ENCODE results near the gene IFI30.

Gene IFI30

GRCh38 chr19:18173572-18174288, at the start of gene IFI30:
IFI30 (plus strand) TSS chr19:18173813; CDS start chr19:18173842, 29 bp downstream.
- DNase-seq (ENCODE audit: low spot score): no peak

- DNase-seq (ENCODE audit: low spot score): peak; percentile 85
Observed at GRCh38 chr19:18123819-18124218, 49.8 kb upstream of the IFI30 start.

- DNase-seq (ENCODE audit: low spot score): no peak
Observed at GRCh38 chr19:18126097-18126496, 47.5 kb upstream of the IFI30 start.

DNA sequence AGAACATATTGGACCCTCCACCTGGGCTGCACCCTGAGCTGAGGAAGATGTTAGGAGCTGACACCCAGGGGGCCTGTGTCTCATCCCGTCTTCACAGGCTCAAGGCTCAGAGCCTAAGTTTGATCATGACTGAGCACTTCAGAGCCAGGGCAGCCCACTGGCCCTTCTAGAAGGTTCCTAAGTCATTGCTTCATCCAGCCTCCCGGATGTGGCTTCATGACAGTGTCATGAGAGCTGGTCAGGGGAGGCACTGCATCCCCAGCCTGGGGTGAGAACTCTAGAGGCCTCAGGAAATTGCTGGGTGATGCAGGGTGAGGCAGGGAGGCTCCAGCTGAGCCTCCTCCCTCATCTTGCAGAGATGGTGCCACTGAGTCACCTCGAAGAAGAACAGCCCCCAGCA, 45.6 kb upstream of the IFI30 start:
- DNase-seq (ENCODE audit: low spot score): no peak

DNA sequence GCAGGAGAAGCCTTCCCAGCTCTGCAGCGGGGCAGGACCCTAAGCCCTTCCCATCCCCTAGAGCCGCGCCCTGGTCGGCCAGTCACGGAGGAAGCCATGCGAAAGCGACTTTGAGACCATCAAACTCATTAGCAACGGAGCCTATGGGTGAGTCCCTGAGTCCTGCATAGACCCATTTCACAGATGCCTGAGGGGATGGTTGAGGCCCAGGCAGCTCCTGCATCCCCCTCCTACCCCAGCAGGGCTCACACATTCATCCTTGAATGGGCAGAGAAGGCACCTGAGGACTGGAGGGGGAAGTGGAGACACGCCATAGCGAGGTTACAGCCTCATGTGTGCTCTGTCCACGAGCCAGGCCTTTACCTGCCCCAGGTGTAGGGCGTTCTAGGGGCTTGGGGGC, 44.8 kb upstream of the IFI30 start:
- no peak for DNase-seq (ENCODE audit: low spot score)

DNA sequence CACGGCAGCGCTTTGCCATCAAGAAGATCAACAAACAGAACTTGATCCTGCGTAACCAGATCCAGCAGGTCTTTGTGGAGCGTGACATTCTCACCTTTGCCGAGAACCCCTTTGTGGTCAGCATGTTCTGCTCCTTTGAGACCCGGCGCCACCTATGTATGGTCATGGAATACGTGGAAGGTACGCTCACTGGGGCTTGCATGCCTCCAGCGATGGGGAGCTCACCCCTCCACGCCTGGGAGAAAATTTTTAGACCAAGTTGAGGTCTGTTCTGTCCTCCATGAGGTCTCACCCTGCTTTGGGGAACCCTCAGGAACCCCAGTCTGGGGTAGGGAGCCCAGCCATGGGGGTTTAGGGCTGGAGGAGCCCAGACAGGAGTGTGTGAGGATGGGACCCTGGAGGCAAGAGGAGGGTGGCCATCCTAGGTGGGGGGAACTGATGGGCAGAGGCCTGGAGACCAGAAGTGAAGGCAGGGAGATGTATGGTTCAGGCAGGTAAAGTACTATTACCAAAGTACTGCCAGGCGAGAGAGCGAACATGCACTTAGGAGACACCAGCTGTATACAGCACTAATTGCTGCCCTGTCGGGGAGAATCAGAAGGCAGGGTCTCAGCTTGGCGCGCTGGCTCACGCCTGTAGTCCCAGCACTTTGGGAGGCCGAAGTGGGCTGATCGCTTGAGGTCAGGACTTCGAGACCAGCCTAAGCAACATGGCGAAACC, 42.9 kb upstream of the IFI30 start:
- no peak for DNase-seq (ENCODE audit: low spot score)

DNA sequence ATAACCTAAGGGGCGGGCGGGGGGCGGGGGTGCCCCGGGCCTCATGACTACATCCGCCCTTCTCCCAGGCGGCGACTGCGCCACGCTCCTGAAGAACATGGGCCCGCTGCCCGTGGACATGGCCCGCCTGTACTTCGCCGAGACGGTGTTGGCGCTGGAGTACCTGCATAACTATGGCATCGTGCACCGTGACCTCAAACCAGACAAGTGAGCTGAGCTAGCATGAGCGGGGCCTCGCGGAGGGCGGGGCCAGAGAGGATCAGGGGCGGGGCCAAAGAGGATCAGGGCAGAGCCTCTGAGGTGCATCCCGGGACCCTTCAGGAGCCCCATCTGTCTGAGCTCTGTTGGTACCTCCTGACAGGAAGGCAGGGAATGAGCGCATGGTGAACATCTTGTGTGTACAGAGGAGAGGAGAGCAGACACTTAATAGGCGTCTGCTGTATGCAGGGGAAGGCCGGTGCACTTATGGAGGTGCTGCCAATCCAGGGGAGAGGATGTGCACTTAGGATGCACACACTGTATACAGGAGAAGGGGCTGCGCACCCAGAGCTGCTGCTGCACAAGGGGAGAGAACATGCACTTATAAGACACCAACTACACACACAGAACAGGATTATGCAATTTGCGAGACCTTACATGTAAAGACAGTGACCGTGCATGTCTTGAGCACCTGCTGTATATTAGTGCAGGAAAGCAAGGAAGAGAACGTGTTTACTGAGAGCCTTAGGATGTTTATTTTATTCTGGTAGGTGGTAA, 41.6 kb upstream of the IFI30 start:
- no peak for DNase-seq (ENCODE audit: low spot score)

DNA sequence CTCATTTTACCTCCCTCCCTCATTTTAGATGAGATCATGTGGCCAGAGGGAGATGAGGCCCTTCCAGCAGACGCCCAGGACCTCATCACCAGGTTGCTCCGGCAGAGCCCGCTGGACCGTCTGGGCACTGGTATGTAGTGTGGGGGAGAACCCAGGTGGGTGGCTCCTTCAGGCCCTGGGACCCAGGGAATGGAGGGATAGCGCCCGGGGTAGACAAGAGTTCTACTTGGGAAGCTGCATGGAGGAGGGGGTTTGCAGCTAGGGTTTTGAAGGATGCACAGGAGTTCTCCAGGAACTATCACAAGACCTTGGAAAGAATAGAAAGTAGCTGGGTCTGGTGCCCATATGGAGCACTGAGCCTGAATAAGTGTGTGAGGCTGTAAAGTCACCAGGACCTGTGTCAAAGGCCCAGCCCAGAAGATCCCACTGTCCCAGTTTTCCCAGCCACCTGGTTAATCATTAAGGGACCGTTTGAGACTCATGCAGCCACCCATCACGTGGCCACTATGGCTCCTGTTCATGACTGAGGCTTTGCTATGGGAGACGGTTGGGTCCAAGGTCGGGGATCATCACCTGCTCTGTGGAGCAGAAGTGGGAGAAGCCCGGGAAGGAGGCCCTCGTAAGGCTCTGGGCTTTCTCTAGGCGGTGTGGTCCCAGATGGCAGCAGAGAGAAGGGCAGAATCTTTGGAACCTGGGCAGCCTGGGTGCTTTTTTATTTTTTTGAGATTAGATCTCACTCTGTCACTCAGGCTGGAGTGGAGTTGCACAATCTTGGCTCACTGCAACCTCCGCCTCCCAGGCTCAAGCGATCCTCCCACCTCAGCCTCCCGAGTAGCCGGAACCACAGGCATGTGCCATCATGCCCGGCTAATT, 37.7 kb upstream of the IFI30 start:
- DNase-seq (ENCODE audit: low spot score): no peak

GRCh38 chr19:18137242-18137641, 36.4 kb upstream of the IFI30 start:
- no peak for DNase-seq (ENCODE audit: low spot score)

DNA sequence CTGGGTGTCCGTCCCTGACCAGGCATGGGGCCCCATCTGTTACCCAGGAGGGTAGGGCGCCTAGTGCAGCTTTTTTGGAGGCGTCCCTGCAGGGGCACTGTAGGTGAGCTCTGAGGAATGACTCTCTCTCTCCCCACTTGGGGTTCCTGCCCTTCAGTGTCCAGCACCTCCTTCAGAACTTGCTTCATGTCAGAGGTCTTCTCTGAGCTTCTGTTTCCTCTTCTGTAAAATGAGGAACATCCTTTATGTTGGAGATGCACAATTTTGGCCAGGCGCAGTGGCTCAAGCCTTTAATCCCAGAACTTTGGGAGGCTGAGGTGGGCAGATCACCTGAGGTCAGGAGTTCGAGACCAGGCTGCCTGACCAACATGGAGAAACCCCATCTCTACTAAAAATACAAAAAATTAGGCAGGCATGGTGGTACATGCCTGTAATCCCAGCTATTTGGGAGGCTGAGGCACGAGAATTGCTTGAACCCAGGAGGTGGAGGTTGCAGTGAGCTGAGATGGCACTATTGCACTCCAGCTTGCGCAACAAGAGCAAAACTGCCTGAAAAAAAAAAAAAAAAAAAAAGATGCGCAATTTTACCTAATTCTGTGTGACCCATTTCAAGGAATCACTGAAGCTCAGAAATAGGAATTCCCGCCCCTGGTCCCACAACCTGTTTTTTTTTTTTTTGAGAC, 35.8 kb upstream of the IFI30 start:
- no peak for DNase-seq (ENCODE audit: low spot score)

GRCh38 chr19:18140473-18140872, 33.1 kb upstream of the IFI30 start:
- no peak for DNase-seq (ENCODE audit: low spot score)

DNA sequence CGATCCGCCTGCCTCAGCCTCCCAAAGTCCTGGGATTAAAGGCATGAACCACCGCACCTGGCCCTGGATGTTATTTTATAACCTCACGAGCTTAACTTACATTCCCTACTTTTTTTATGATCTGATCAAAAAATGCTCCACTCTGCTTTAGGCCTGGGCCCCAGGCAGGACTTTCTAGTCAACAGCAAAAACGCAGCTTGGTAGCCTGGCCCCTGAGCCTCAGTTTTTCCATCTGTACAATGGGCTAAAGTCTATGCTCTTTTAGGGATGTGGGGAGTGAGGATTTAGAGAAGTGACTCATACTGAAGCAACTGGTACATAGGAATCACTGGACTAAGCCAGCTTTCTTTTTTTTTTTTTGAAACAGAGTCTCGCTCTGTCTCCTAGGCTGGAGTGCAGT, 32.6 kb upstream of the IFI30 start:
- no peak for DNase-seq (ENCODE audit: low spot score)

DNA sequence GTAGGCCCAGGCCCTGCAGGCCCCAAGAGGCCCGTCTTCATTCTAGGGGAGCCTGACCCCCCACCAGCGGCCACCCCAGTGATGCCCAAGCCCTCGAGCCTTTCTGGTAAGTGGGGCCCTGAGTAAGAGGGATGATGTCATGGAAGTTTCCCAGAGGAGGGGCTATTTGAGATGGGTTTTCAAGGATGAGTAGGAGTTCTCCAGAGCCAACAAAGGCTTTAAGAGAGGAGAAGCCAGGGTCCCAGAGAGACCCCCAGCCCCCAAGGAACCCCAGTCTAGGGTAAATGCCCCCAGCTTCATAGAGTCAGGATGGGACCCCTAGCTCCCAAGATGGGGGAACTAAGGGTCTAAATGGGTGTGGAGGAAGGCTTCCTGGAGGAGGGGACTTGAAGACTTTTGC, 29.7 kb upstream of the IFI30 start:
- DNase-seq (ENCODE audit: low spot score): no peak

GRCh38 chr19:18144361-18144760, 29.3 kb upstream of the IFI30 start:
- DNase-seq (ENCODE audit: low spot score): no peak

DNA sequence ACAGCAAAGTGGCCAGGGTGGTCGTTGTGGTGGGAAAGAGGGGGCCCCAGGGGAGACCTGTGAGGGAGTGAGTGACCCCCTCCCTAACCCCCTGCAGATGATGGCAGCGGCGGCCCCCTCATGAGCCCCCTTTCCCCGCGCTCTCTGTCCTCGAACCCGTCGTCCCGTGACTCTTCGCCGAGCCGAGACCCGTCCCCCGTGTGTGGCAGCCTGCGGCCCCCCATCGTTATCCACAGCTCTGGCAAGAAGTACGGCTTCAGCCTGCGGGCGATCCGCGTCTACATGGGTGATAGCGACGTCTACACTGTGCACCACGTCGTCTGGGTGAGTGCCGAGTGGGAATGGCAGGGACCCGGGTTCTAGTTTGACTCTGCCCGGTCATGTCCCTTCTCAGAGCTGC, 28.7 kb upstream of the IFI30 start:
- no peak for DNase-seq (ENCODE audit: low spot score)

DNA sequence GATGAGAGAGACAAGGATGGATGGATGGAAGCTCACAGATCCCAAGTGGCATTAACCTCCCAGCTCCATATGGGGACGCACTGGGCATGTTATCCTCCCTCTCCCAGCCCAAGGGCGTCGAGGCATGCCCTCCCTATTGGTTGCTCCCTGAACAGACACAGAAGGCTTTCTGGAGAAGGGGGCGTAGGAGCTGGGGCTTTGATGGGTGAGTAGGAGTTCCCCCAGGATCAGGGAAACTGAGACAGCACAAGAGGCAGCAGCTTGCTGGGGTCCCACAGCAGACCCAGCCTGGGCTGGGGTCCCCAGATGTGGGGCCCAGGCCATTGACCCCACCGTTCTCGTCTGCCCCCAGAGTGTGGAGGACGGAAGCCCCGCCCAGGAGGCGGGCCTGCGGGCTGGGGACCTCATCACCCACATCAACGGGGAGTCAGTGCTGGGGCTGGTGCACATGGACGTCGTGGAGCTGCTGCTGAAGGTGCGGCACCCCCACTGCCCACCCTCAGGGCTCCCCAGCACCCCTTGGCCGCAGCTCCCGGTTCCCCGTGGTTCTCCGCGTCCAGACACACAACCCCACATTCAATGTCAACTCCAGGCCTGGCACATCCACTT, 28.1 kb upstream of the IFI30 start:
- no peak for DNase-seq (ENCODE audit: low spot score)

DNA sequence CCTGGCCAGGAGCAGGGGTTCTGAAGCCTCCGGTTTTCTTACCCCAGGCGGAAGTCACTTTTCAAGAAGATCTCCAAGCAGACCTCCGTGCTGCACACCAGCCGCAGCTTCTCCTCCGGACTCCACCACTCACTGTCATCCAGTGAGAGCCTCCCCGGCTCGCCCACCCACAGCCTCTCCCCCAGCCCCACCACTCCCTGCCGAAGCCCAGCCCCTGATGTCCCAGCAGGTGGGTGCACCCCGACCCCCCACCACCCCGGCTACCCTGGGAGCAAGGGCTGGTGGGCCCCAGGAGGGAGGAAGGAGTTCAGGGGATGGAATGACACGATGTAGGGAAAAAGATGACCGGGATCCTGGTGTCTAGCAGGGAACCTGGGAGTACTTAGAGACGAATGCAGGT, 26.2 kb upstream of the IFI30 start:
- DNase-seq (ENCODE audit: low spot score): no peak

GRCh38 chr19:18149596-18149975, 24.0 kb upstream of the IFI30 start:
- DNase-seq (ENCODE audit: low spot score): no peak

DNA sequence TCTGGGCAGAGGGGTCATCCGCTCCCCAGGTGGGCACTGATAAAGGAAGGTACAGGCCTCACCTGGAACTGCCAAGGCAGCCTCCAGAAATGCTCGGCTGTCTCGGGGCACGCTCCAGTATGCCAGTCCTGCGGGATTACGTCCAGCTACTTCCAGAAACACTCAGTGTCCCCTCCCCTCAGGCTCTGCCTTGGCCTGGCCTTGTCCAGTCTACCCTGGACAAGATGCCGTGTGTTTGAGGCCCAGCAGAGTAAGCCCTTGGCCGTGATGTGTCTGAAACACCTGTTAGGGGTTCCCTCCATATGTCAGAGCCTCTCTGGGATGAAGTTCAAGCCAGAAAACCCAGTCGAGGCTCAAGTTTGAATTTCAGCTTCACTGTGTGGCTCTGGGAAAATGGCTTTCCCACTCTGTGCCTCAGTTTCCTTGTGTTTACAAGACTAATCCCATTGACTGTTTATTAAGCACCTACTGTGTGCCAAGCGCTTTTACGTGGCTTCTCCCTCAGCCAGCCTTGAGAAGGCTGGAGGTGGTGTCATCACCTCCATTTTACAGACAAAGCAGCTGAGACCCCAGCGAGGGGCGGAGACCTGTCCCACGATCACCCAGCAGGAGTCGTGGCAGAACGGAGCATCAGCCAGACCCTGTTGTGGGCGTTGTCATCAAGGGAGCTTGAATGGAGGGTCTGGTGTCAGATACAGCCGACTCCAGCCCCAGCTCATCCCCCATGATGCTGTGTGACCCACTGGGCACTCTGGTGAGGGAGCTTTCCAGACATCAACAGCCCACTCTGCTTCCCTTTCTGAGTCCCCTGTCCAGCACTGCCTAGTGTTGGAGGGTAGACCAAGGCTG, 22.6 kb upstream of the IFI30 start:
- DNase-seq (ENCODE audit: low spot score): no peak

DNA sequence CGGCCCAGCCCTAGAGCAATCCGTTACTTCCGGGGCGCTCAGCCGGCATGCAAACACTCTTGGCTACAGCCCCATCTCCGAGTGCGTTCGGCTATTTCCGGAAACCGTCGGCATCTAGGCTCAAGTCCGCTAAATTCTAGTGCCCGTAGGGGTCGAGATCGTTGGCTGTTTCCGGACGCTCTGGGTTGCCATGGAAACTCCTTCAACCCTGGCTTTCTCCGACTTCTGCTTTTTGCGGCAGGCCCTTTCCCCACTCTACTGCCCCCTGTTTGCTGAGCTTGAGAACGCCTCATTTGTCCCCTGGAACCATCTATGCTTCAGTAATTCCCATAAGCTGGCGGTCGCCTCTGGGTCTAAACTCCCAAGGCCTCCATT, 21.2 kb upstream of the IFI30 start:
- DNase-seq (ENCODE audit: low spot score): peak; percentile 97
